ENCODE data around the gene ASB10. TPM values are rescaled to one million over a fixed set of nuclear protein-coding genes. Genes with fewer than 3 reads are reported as not detected.

Gene ASB10
- polyA plus RNA-seq, 3 donors, result not detected

- Mint-ChIP-seq H3K27me3 (ENCODE audit: low read depth in 3 of 3) (peaks cover 31 to 51% (median 32%) of the 10 kb centered on the region in 3 donors), H3K36me3 (no peaks in the 10 kb centered on the region), H3K4me1 (no peaks in the 10 kb centered on the region), H3K9me3 (peaks cover 0 to 4% (median 0%) of the 10 kb centered on the region in 7 donors), H3K4me3 (no peak overlapping the region), H3K27ac (no peak overlapping the region)
- peaks cover 3 to 11% of the 10 kb centered on the region in 2 donors for H3K27me3 ChIP-seq (ENCODE audit: control insufficient read depth in 2 of 2, insufficient read depth in 2 of 2, low read length in 2 of 2)
- DNase-seq, result no peak
- H2AFZ ChIP-seq (ENCODE audit: insufficient read depth, low read depth, low read length, poor library complexity, severe bottlenecking), result no peak overlapping the region
- no peaks in the 10 kb centered on the region for H3K4me1 ChIP-seq (ENCODE audit: control insufficient read depth in 1 of 2, insufficient read depth in 2 of 2, low read length in 2 of 2)
- TF ChIP-seq, protein P1, sequence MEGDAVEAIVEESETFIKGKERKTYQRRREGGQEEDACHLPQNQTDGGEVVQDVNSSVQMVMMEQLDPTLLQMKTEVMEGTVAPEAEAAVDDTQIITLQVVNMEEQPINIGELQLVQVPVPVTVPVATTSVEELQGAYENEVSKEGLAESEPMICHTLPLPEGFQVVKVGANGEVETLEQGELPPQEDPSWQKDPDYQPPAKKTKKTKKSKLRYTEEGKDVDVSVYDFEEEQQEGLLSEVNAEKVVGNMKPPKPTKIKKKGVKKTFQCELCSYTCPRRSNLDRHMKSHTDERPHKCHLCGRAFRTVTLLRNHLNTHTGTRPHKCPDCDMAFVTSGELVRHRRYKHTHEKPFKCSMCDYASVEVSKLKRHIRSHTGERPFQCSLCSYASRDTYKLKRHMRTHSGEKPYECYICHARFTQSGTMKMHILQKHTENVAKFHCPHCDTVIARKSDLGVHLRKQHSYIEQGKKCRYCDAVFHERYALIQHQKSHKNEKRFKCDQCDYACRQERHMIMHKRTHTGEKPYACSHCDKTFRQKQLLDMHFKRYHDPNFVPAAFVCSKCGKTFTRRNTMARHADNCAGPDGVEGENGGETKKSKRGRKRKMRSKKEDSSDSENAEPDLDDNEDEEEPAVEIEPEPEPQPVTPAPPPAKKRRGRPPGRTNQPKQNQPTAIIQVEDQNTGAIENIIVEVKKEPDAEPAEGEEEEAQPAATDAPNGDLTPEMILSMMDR (IDR thresholded peaks at IDR 0.05), result no peak
- H3K9ac ChIP-seq (ENCODE audit: insufficient read depth, low read length, poor library complexity, severe bottlenecking), result no peak overlapping the region
- 96% methylated on average over 9 of the region's 9 CpGs for WGBS (ENCODE audit: insufficient coverage)
- no peaks in the 10 kb centered on the region for H3K36me3 ChIP-seq (replicated peaks in 1 of 2; ENCODE audit: control insufficient read depth in 1 of 2, insufficient read depth in 2 of 2, low read length in 2 of 2)
- H3K27ac ChIP-seq (ENCODE audit: low read depth in 1 of 2, low read length in 2 of 2), result no peak overlapping the region
- no peaks in the 10 kb centered on the region for H3K79me2 ChIP-seq (ENCODE audit: insufficient read depth, low read length)
- H3K4me3 ChIP-seq (replicated peaks in 1 of 3; ENCODE audit: low read depth in 2 of 3, low read length in 3 of 3), result no peak overlapping the region
- H3K9me3 ChIP-seq (replicated peaks in 1 of 2; ENCODE audit: control insufficient read depth in 1 of 2, insufficient read depth in 1 of 2, low read length in 2 of 2), result no peaks in the 10 kb centered on the region
- H4K20me1 ChIP-seq (ENCODE audit: insufficient read depth, low read length), result no peaks in the 10 kb centered on the region
- no peak overlapping the region for H3K4me2 ChIP-seq (replicated peaks; ENCODE audit: extremely low read depth, low read length, poor library complexity, severe bottlenecking)
- intact Hi-C loops (cut with micrococcal nuclease), result no loop called here
These were observed 15.8 kb upstream of the ASB10 start for GRCh38 chr7:151202836-151203235.

DNA sequence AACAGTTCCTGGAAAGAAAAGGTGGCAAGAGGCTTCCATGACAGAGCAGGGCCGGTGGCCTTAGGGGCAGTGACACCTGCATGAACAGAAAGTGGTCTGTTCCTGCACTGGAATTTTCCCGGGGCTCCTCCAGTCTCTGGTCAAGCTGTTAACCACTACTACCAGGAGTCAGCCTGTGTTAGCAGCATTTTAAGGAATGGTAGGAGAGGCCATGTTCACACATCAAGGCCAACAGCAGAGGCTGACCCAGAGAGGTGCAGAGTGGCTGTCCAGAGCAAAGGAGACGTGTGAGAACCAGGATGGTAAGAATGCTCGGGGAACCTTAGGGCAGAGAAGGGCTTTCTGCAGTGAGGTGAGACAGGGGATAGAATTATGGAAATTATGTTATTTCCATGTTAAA lies 14.7 kb upstream of the ASB10 start:
- H3K36me3 Mint-ChIP-seq, result no peaks in the 10 kb centered on the region
- no peaks in the 10 kb centered on the region for H4K20me1 ChIP-seq (ENCODE audit: insufficient read depth, low read length)
- H3K79me2 ChIP-seq (ENCODE audit: insufficient read depth, low read length), result no peaks in the 10 kb centered on the region
- no peaks in the 10 kb centered on the region for H3K36me3 ChIP-seq (replicated peaks in 1 of 2; ENCODE audit: control insufficient read depth in 1 of 2, insufficient read depth in 2 of 2, low read length in 2 of 2)
- no peak overlapping the region for H3K4me2 ChIP-seq (replicated peaks; ENCODE audit: extremely low read depth, low read length, poor library complexity, severe bottlenecking)
- intact Hi-C loops (cut with micrococcal nuclease), result no loop called here
- H3K27ac Mint-ChIP-seq, result peak overlapping the region in 1 of 7 donors; percentile 31
- no peaks in the 10 kb centered on the region for H3K9me3 ChIP-seq (replicated peaks in 1 of 2; ENCODE audit: control insufficient read depth in 1 of 2, insufficient read depth in 1 of 2, low read length in 2 of 2)
- no peaks in the 10 kb centered on the region for H3K4me1 ChIP-seq (ENCODE audit: control insufficient read depth in 1 of 2, insufficient read depth in 2 of 2, low read length in 2 of 2)
- no peak for DNase-seq
- no peak overlapping the region for H3K4me3 ChIP-seq (replicated peaks in 1 of 3; ENCODE audit: low read depth in 2 of 3, low read length in 3 of 3)
- peaks cover under 1 to 7% of the 10 kb centered on the region in 2 donors for H3K27me3 ChIP-seq (ENCODE audit: control insufficient read depth in 2 of 2, insufficient read depth in 2 of 2, low read length in 2 of 2)
- H3K27ac ChIP-seq (ENCODE audit: low read depth in 1 of 2, low read length in 2 of 2), result no peak overlapping the region
- no peak overlapping the region for H2AFZ ChIP-seq (ENCODE audit: insufficient read depth, low read depth, low read length, poor library complexity, severe bottlenecking)
- no peak overlapping the region for H3K4me3 Mint-ChIP-seq
- H3K9me3 Mint-ChIP-seq, result peaks cover 0 to 4% (median 0%) of the 10 kb centered on the region in 7 donors
- no peaks in the 10 kb centered on the region for H3K4me1 Mint-ChIP-seq
- TF ChIP-seq, protein P1 (IDR thresholded peaks at IDR 0.05), result no peak
- H3K9ac ChIP-seq (ENCODE audit: insufficient read depth, low read length, poor library complexity, severe bottlenecking), result no peak overlapping the region
- H3K27me3 Mint-ChIP-seq (ENCODE audit: low read depth in 3 of 3), result peaks cover 22 to 41% (median 24%) of the 10 kb centered on the region in 3 donors
- 97% methylated on average over 3 of the region's 4 CpGs for WGBS (ENCODE audit: insufficient coverage)

Measured in CD14-positive monocyte (primary cell).